ENCODE measurements around the gene UBE2C. TPM values are rescaled to one million over a fixed set of nuclear protein-coding genes. Genes with fewer than 3 reads are reported as not detected.
A peak's percentile ranks its signal among the peaks of the same experiment; 100 is the strongest.

Gene UBE2C
- total RNA-seq, 2 donors from 2014 or later = 139 to 216 TPM

DNA sequence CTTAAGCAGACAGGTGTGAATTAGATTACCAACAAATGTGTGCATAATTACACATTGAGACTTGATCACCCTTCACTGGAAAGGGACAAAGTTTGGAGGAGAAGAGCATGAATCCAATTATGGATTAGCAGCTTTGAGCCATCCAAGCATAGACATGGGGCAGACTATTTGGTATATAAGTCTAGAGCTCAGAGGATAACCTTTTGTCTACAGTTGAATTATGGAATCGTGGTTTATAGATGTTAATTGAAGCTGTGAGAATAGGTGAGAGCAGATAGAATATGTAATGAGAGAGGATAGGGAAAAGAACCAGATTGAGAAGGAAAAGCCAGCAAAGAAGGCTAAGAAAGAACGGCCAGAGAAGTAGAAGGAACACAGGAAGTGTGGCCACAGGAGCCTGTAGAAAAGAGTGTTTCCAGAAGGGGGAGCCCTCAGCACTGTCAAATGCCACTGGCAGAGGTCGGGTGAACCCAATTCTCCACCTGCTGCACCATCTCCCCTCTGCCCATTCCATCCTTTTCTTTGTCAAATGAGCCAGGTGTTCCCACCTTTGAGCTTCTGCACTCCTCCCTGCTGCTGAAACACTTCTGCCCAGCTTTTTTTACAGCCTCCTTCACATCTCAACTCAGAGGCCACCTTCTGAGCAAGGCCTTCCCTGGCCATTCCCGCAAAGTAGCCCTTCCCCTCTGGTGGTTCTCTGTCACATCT lies 13.4 kb upstream of the UBE2C start:
- peak; percentile 90 for DNase-seq
- H3K9me3 Mint-ChIP-seq = no peaks in the 10 kb centered on the region
- Histone ChIP-seq H3K9me3 (ENCODE audit: control insufficient read depth, low read length) (no peaks in the 10 kb centered on the region), H3K27ac (ENCODE audit: low read depth, low read length) (no peak overlapping the region), H3K27me3 (ENCODE audit: control insufficient read depth, insufficient read depth, low read length, poor library complexity, severe bottlenecking) (no peaks in the 10 kb centered on the region), H3K4me3 (ENCODE audit: low read length) (no peak overlapping the region), H3K4me1 (ENCODE audit: control insufficient read depth, insufficient read depth, low read length) (no peaks in the 10 kb centered on the region), H3K9ac (ENCODE audit: extremely low read depth, low read length, poor library complexity, severe bottlenecking) (no peak overlapping the region), H3K36me3 (ENCODE audit: control insufficient read depth, insufficient read depth, low read length) (peaks cover 59% of the 10 kb centered on the region)
- no peak overlapping the region for H3K4me3 Mint-ChIP-seq
- peak; percentile 89 for TF ChIP-seq CTCF (conservative IDR thresholded peaks at IDR 0.05)
- 52 to 56% methylated on average over 3 to 4 of the region's 4 CpGs for WGBS, 2 experiments (ENCODE audit: insufficient coverage in 1 of 2, insufficient read length in 1 of 2)
- H3K27ac Mint-ChIP-seq = no peak overlapping the region
- H3K4me1 Mint-ChIP-seq = no peaks in the 10 kb centered on the region
- peaks cover 54% of the 10 kb centered on the region for H3K36me3 Mint-ChIP-seq (ENCODE audit: low read depth)
- no peaks in the 10 kb centered on the region for H3K27me3 Mint-ChIP-seq (ENCODE audit: insufficient read depth)

DNA sequence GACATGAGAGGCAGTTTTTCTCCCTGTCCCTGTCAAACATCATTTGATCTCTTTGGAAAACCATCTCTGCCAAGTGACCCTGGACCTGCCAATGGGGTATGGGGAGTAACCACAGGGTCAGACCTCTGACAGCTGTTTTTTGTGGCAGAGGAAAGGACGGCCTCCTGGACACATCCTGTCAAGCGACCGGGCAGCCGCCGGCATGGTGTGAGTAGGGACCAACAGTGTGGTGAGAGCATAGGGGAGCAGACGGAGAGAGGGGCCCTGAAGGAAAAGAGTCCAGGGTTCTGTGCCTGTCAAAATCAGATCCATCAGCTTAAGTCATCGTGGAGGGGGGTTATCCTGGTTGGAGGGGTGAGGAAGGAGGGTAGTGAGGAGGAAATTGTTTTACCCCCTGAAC lies 10.6 kb upstream of the UBE2C start:
- Mint-ChIP-seq H3K36me3 (ENCODE audit: low read depth) (peaks cover 53% of the 10 kb centered on the region), H3K27ac (no peak overlapping the region), H3K4me3 (no peak overlapping the region), H3K9me3 (no peaks in the 10 kb centered on the region), H3K27me3 (ENCODE audit: insufficient read depth) (no peaks in the 10 kb centered on the region), H3K4me1 (no peaks in the 10 kb centered on the region)
- H3K36me3 ChIP-seq (ENCODE audit: control insufficient read depth, insufficient read depth, low read length) = peaks cover 59% of the 10 kb centered on the region
- H3K27me3 ChIP-seq (ENCODE audit: control insufficient read depth, insufficient read depth, low read length, poor library complexity, severe bottlenecking) = no peaks in the 10 kb centered on the region
- H3K4me3 ChIP-seq (ENCODE audit: low read length) = no peak overlapping the region
- DNase-seq = no peak
- no peaks in the 10 kb centered on the region for H3K4me1 ChIP-seq (ENCODE audit: control insufficient read depth, insufficient read depth, low read length)
- no peak overlapping the region for H3K27ac ChIP-seq (ENCODE audit: low read depth, low read length)
- TF ChIP-seq CTCF (conservative IDR thresholded peaks at IDR 0.05) = no peak
- H3K9ac ChIP-seq (ENCODE audit: extremely low read depth, low read length, poor library complexity, severe bottlenecking) = no peak overlapping the region
- WGBS, 2 experiments (ENCODE audit: insufficient coverage in 1 of 2, insufficient read length in 1 of 2) = 88 to 90% methylated on average over 7 of the region's 7 CpGs
- H3K9me3 ChIP-seq (ENCODE audit: control insufficient read depth, low read length) = no peaks in the 10 kb centered on the region

DNA sequence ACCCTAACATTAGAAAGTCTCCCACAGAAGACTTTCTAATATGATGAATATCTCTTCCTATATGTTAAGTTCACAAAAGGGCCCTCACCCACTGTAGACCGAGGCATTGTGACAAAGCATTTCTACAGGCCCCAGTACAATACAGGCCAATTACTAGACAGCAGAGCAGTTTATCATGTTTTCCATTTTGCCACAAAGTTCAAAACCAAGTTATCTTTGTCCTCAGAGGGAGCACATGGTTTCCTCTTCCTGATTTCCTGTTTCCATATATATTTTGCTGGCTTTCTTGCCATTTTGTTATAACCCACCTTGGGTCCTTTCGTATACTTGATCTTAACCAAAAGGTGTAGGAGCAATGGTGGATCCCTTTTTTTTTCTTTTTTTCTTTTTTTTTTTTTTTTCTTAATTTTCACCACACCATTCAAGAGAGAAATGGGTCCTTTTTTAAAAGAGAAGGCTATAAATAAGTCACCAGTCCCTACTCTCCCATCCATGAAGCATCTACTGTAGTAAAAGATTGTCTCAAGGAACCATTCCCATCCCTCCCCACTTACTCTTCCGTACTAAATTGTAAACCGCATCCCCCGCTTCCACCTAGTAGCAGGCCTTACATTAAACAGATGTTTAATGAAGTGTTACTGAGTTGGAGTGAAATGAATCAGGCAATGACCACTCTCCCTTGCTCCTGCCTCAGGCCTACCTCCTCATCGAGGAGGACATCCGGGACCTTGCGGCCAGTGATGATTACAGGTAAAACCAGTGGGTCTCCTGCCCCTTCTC lies 2.1 kb upstream of the UBE2C start:
- Mint-ChIP-seq H3K9me3 (no peaks in the 10 kb centered on the region), H3K4me1 (peaks cover 9% of the 10 kb centered on the region), H3K4me3 (no peak overlapping the region), H3K27ac (no peak overlapping the region), H3K36me3 (ENCODE audit: low read depth) (peaks cover 51% of the 10 kb centered on the region), H3K27me3 (ENCODE audit: insufficient read depth) (no peaks in the 10 kb centered on the region)
- peaks cover 3% of the 10 kb centered on the region for H3K4me1 ChIP-seq (ENCODE audit: control insufficient read depth, insufficient read depth, low read length)
- no peak overlapping the region for H3K4me3 ChIP-seq (ENCODE audit: low read length)
- no peak overlapping the region for H3K27ac ChIP-seq (ENCODE audit: low read depth, low read length)
- H3K27me3 ChIP-seq (ENCODE audit: control insufficient read depth, insufficient read depth, low read length, poor library complexity, severe bottlenecking) = no peaks in the 10 kb centered on the region
- 95 to 100% methylated on average over 5 to 7 of the region's 8 CpGs for WGBS, 2 experiments (ENCODE audit: insufficient coverage in 1 of 2, insufficient read length in 1 of 2)
- peaks cover 74% of the 10 kb centered on the region for H3K36me3 ChIP-seq (ENCODE audit: control insufficient read depth, insufficient read depth, low read length)
- no peaks in the 10 kb centered on the region for H3K9me3 ChIP-seq (ENCODE audit: control insufficient read depth, low read length)
- DNase-seq = no peak
- no peak overlapping the region for H3K9ac ChIP-seq (ENCODE audit: extremely low read depth, low read length, poor library complexity, severe bottlenecking)
- TF ChIP-seq CTCF (conservative IDR thresholded peaks at IDR 0.05) = no peak

All from endodermal cell (in vitro differentiated cells).